Endothelial cell of umbilical vein (primary cell): ENCODE measurements around the gene CASP7. TPM values are rescaled to one million over a fixed set of nuclear protein-coding genes. Genes with fewer than 3 reads are reported as not detected.

Experiments used
- BruUV-seq: library from RNA; stranded (reverse); fragments of 400-500 nt; replicated peaks from 2 replicates; lab custom pipeline; 2021; lab: Mats Ljungman, UMichigan
- CTCF ChIA-PET: fragments of 300-600, 350-600 bp; sonication (Branson Sonifier 250); formaldehyde crosslinking; loops from one replicate; lab custom pipeline; 2021; ENCODE audit warnings: antibody characterized with exemption, inconsistent platforms; lab: Charles Lee
- POLR2A ChIA-PET: fragments of 300-600, 350-600 bp; sonication (Branson Sonifier 250); formaldehyde crosslinking; loops from one replicate; lab custom pipeline; 2021; ENCODE audit warnings: antibody characterized with exemption, inconsistent platforms; lab: Charles Lee
- DNase-seq: peaks from one replicate; pipeline ENCODE4 v3.0.0-alpha.2; 2011; ENCODE audit warnings: low read depth, low spot score
- FAIRE-seq: peaks from 2 replicates; lab custom pipeline; 2011; peaks lifted over from hg19 to GRCh38; lab: Jason Lieb, UNC
- H2AFZ ChIP-seq: 2 replicates; pipeline ENCODE4 v1.6.0; 2012; ENCODE audit warnings: low read depth, low read length, control low read depth, inconsistent platforms
- H3K27ac ChIP-seq: 2 replicates; pipeline ENCODE4 v1.5.1; 2011; ENCODE audit warnings: low read depth, mild to moderate bottlenecking, control low read depth, low read length, moderate library complexity; ENCODE audit not compliant: insufficient read depth
- H3K27me3 ChIP-seq, 2 experiments: 2 replicates each; pipeline versions ENCODE4 v1.6.0 to v1.6.1; 2011; ENCODE audit warnings: low read length in 2 of 2, mixed read lengths in 1 of 2; ENCODE audit not compliant: control insufficient read depth in 2 of 2, insufficient read depth in 2 of 2
- H3K36me3 ChIP-seq, 2 experiments: 2 replicates in 1 of 2; 3 replicates in 1 of 2; pipeline ENCODE4 v1.5.1; 2011; ENCODE audit warnings: low read length in 2 of 2, mild to moderate bottlenecking in 1 of 2, moderate library complexity in 1 of 2; ENCODE audit not compliant: control insufficient read depth in 2 of 2, insufficient read depth in 2 of 2; ENCODE audit errors: extremely low read depth in 1 of 2
- H3K4me1 ChIP-seq: 3 replicates; pipeline ENCODE4 v1.5.1; 2011; ENCODE audit warnings: mild to moderate bottlenecking, low read length; ENCODE audit not compliant: control insufficient read depth, insufficient read depth; ENCODE audit errors: extremely low read depth
- H3K4me2 ChIP-seq: 2 replicates; pipeline ENCODE4 v1.6.1; 2011; ENCODE audit warnings: low read length, control low read depth, mixed read lengths; ENCODE audit not compliant: insufficient read depth
- H3K4me3 ChIP-seq, 3 experiments: fragments of 200-600 bp in 1 of 3; sonication (generic), shearing (Covaris generic) in 1 of 3; replicated peaks in 1 of 3; 2 replicates each; pipeline ENCODE4 v1.5.1; 2011 to 2016; ENCODE audit warnings: control low read depth in 3 of 3, low read length in 3 of 3, mild to moderate bottlenecking in 2 of 3, inconsistent platforms in 1 of 3, low read depth in 1 of 3, moderate library complexity in 1 of 3; ENCODE audit not compliant: insufficient read depth in 1 of 3
- H3K79me2 ChIP-seq: 2 replicates; pipeline ENCODE4 v1.6.0; 2012; ENCODE audit warnings: low read length, inconsistent platforms; ENCODE audit not compliant: control insufficient read depth, insufficient read depth
- H3K9ac ChIP-seq: replicated peaks from 2 replicates; pipeline ENCODE3; 2011; ENCODE audit warnings: low read length, control low read depth; ENCODE audit not compliant: insufficient read depth; ENCODE audit errors: extremely low read depth
- H3K9me1 ChIP-seq: replicated peaks from 3 replicates; pipeline ENCODE4 v1.6.0; 2011; ENCODE audit warnings: mild to moderate bottlenecking, low read length; ENCODE audit not compliant: control insufficient read depth, insufficient read depth; ENCODE audit errors: extremely low read depth
- H3K9me3 ChIP-seq: replicated peaks from 2 replicates; pipeline ENCODE4 v1.5.1; 2012; ENCODE audit warnings: low read length, inconsistent platforms; ENCODE audit not compliant: control insufficient read depth, insufficient read depth
- H4K20me1 ChIP-seq: replicated peaks from 2 replicates; pipeline ENCODE3; 2011; ENCODE audit warnings: mild to moderate bottlenecking, low read length; ENCODE audit not compliant: control insufficient read depth, insufficient read depth; ENCODE audit errors: extremely low read depth
- EZH2 ChIP-seq: IDR thresholded peaks from 2 replicates; pipeline ENCODE4 v1.6.1; 2012; ENCODE audit warnings: borderline replicate concordance, low read depth, mild to moderate bottlenecking, moderate library complexity, low read length, inconsistent platforms; ENCODE audit not compliant: severe bottlenecking
- FOS ChIP-seq: IDR thresholded peaks from 2 replicates; pipeline ENCODE4 v1.6.1; 2011; ENCODE audit warnings: mild to moderate bottlenecking, low read length, moderate library complexity, borderline replicate concordance; ENCODE audit not compliant: insufficient read depth
- GATA2 ChIP-seq: IDR thresholded peaks from 2 replicates; pipeline ENCODE4 v1.7.0; 2011; ENCODE audit warnings: low read depth, mild to moderate bottlenecking, moderate library complexity, mixed read lengths, low read length; ENCODE audit not compliant: insufficient read length, insufficient read depth
- JUN ChIP-seq: IDR thresholded peaks from 2 replicates; pipeline ENCODE4 v1.6.1; 2011; ENCODE audit warnings: borderline replicate concordance, low read depth; ENCODE audit not compliant: insufficient read length, insufficient read depth
- MYC ChIP-seq: IDR thresholded peaks from one replicate; pipeline ENCODE4 v1.6.1; 2011; ENCODE audit warnings: mild to moderate bottlenecking, low read depth, low read length
- POLR2A ChIP-seq: IDR thresholded peaks from 2 replicates; pipeline ENCODE4 v1.6.1; 2012; ENCODE audit warnings: low read depth, mild to moderate bottlenecking, control low read depth, low read length
- POLR2AphosphoS5 ChIP-seq: IDR thresholded peaks from 2 replicates; pipeline ENCODE4 v1.6.1; 2012; ENCODE audit warnings: low read depth, mild to moderate bottlenecking, control low read depth, low read length, moderate library complexity; ENCODE audit not compliant: insufficient read depth
- dilution Hi-C: fragments of 300-500 bp; cut with MboI; formaldehyde crosslinking; loops from one replicate; pipeline ENCODE4 v1.15.0; 2019; ENCODE audit warnings: low sequenced_read_pairs; ENCODE audit not compliant: extremely low pct_ligation_motif_present
- intact Hi-C: fragments of 100-400 bp; cut with micrococcal nuclease; formaldehyde crosslinking; loops from one replicate; pipeline ENCODE4 v1.10.0; 2022
- polyA plus RNA-seq, 4 experiments: library from polyadenylated mRNA; depleted of rRNA in 3 of 4; stranded (reverse) in 3 of 4; unstranded in 1 of 4; fragments of >200 nt; gene quantifications; 2 replicates each; pipeline versions ENCODE4 v1.2.1 to v1.2.3, GENCODE V29; 2011 to 2012; ENCODE audit warnings: missing spikeins in 1 of 4
- total RNA-seq: library from RNA; stranded (reverse); gene quantifications from 2 replicates; pipeline ENCODE4 v1.2.3, GENCODE V29; 2021
- TF ChIP-seq, protein P1 (sequence below): IDR thresholded peaks from 2 replicates; pipeline ENCODE4 v1.6.1; 2011; ENCODE audit not compliant: insufficient read depth, insufficient read length
- TF ChIP-seq, protein P2 (sequence below), 2 donors: IDR thresholded peaks; 1 replicate in 1 of 2; 2 replicates in 1 of 2; pipeline ENCODE4 v1.5.1; 2011; ENCODE audit warnings: low read length in 2 of 2, mild to moderate bottlenecking in 2 of 2, moderate library complexity in 2 of 2, control low read depth in 1 of 2, inconsistent platforms in 1 of 2, low read depth in 1 of 2; ENCODE audit not compliant: insufficient read depth in 1 of 2; ENCODE audit errors: extremely low read depth in 1 of 2

Gene CASP7
- total and polyA plus RNA-seq, 2 donors (not counting 3 experiments of a cell fraction or from before 2014, with no cell fraction given): 14.6 to 54.3 TPM

DNA sequence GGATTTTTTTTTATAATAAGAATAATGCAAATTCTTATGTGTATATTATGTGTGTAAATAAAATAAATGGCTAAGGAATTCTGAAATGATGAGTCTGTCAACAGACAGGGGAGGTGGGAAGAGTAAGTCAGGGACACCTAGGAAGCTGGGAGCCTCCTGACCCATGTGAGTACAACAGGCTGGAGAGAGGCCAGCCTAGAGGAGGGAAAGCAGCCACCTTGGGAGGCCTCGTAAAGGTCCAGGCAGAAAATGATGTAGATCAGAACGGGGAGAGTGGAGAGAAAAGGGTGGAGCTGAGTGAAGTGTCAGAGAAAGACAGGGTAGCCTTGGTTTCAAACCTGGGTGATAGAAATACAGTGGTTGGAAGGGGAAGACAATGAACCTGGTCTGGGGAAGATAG lies 22.8 kb upstream of the CASP7 start:
- dilution Hi-C loops: no loop called here
- Histone ChIP-seq H3K9me1 (no peaks in the 10 kb centered on the region), H3K9me3 (no peaks in the 10 kb centered on the region), H3K27me3 (no peaks in the 10 kb centered on the region), H3K9ac (no peak overlapping the region), H2AFZ (no peak overlapping the region), H4K20me1 (no peaks in the 10 kb centered on the region), H3K4me1 (no peaks in the 10 kb centered on the region), H3K27ac (no peak overlapping the region), H3K79me2 (no peaks in the 10 kb centered on the region), H3K36me3 (no peaks in the 10 kb centered on the region), H3K4me3 (no peak overlapping the region), H3K4me2 (no peak overlapping the region)
- intact Hi-C loops: no loop called here
- no peak for TF ChIP-seq GATA2
- TF ChIP-seq, protein P1, sequence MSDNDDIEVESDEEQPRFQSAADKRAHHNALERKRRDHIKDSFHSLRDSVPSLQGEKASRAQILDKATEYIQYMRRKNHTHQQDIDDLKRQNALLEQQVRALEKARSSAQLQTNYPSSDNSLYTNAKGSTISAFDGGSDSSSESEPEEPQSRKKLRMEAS: no peak
- no peak for TF ChIP-seq POLR2AphosphoS5
- TF ChIP-seq JUN: no peak
- TF ChIP-seq, protein P2, sequence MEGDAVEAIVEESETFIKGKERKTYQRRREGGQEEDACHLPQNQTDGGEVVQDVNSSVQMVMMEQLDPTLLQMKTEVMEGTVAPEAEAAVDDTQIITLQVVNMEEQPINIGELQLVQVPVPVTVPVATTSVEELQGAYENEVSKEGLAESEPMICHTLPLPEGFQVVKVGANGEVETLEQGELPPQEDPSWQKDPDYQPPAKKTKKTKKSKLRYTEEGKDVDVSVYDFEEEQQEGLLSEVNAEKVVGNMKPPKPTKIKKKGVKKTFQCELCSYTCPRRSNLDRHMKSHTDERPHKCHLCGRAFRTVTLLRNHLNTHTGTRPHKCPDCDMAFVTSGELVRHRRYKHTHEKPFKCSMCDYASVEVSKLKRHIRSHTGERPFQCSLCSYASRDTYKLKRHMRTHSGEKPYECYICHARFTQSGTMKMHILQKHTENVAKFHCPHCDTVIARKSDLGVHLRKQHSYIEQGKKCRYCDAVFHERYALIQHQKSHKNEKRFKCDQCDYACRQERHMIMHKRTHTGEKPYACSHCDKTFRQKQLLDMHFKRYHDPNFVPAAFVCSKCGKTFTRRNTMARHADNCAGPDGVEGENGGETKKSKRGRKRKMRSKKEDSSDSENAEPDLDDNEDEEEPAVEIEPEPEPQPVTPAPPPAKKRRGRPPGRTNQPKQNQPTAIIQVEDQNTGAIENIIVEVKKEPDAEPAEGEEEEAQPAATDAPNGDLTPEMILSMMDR (IDR thresholded peaks at IDR 0.05; ENCODE audit: extremely low read depth in 1 of 2, insufficient read depth in 1 of 2, low read depth in 1 of 2, low read length in 2 of 2): no peak
- no peak for TF ChIP-seq POLR2A
- TF ChIP-seq EZH2: no peak
- no peak for TF ChIP-seq FOS
- TF ChIP-seq MYC: no peak
- no TSS peak for BruUV-seq
- ChIA-PET CTCF (no interaction called here), POLR2A (no interaction called here)
- DNase-seq: no peak
- FAIRE-seq: no peak
